ENCODE results near the gene MRPL40. TPM values are rescaled to one million over a fixed set of nuclear protein-coding genes. Genes with fewer than 3 reads are reported as not detected.

The MRPL40 gene
- total RNA-seq, 1 donor, result 34.4 TPM

DNA sequence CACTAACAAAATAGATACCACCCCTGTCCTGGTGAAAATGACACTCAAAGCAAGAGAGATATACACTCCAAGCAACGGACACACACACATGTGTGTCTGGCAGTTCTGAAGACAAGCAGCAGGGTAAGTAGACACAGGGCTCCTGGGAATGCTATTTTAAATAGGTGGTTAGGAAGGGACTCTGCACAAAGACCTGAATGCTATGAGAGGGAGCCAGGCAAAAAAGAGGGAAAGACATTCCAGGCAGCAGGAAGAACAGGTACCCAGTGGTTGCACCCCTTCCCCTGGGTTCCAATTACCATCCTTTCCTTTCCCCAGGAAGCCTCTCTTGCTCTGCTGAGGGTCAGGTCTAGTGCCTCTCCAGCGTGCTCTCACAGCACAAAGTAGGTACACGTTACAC is 43.7 kb downstream of the MRPL40 start:
- peaks cover 41% of the 10 kb centered on the region for H3K36me3 ChIP-seq (ENCODE audit: insufficient read depth, low read length)

DNA sequence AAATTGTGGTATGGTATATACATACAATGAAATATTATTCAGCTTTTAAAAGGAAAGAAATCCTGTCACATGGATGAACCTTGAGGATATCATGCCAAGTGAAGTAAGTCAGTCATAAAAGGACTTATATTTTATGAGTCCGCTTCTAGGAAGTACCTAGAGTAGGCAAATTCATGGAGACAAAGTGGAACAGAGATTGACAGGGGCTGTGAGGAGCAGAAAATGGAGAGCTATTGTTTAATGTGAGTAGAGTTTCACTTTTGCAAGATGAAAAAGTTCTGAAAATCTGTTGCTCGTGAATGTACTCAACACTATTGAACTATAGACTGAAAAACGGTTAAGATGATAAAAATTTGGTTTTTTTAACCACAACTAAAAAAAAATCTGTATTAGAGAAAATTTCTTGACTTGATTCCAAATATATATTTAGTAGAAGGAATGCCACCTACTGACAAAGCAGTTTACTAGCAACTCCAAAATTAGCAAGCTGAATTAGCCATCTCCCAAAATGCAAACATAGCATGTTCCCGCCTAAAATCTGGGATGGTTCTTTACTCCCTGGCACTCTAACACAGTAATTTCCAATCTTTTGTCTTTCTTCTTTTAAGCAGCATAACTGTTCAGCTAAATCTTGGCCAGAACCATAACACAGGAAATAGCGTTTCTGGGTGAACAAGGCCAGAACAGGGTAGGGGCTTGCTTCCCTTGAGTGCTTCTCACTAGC is 45.1 kb downstream of the MRPL40 start:
- Histone ChIP-seq H3K36me3 (ENCODE audit: insufficient read depth, low read length) (peaks cover 28% of the 10 kb centered on the region), H2AFZ (ENCODE audit: low read length) (no peak overlapping the region), H3K4me1 (ENCODE audit: insufficient read depth, low read length) (peaks cover 22% of the 10 kb centered on the region), H3K4me2 (ENCODE audit: insufficient read depth, low read length) (peak overlapping the region; percentile 82), H3K27ac (ENCODE audit: low read depth, low read length) (peak overlapping the region; percentile 100), H3K9me3 (ENCODE audit: low read depth, low read length) (no peaks in the 10 kb centered on the region), H3K4me3 (ENCODE audit: insufficient read depth, low read length) (peak overlapping the region; percentile 88), H4K20me1 (ENCODE audit: insufficient read depth, low read length) (peaks cover 36% of the 10 kb centered on the region), H3K79me2 (ENCODE audit: insufficient read depth, low read length) (peaks cover 74% of the 10 kb centered on the region), H3K27me3 (ENCODE audit: insufficient read depth, low read length) (no peaks in the 10 kb centered on the region)
- DNase-seq (ENCODE audit: insufficient read length, low spot score, missing footprints), result no peak
- TF ChIP-seq, protein P1, sequence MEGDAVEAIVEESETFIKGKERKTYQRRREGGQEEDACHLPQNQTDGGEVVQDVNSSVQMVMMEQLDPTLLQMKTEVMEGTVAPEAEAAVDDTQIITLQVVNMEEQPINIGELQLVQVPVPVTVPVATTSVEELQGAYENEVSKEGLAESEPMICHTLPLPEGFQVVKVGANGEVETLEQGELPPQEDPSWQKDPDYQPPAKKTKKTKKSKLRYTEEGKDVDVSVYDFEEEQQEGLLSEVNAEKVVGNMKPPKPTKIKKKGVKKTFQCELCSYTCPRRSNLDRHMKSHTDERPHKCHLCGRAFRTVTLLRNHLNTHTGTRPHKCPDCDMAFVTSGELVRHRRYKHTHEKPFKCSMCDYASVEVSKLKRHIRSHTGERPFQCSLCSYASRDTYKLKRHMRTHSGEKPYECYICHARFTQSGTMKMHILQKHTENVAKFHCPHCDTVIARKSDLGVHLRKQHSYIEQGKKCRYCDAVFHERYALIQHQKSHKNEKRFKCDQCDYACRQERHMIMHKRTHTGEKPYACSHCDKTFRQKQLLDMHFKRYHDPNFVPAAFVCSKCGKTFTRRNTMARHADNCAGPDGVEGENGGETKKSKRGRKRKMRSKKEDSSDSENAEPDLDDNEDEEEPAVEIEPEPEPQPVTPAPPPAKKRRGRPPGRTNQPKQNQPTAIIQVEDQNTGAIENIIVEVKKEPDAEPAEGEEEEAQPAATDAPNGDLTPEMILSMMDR (IDR thresholded peaks at IDR 0.05; ENCODE audit: extremely low read depth, low read depth, low read length), result peak; percentile 33

More for the DNA sequence above, 43.7 kb downstream of the MRPL40 start:
- DNase-seq (ENCODE audit: insufficient read length, low spot score, missing footprints), result no peak
- no peak overlapping the region for H3K27ac ChIP-seq (ENCODE audit: low read depth, low read length)
- H3K4me3 ChIP-seq (ENCODE audit: insufficient read depth, low read length), result no peak overlapping the region
- H3K9me3 ChIP-seq (ENCODE audit: low read depth, low read length), result no peaks in the 10 kb centered on the region
- peaks cover 40% of the 10 kb centered on the region for H4K20me1 ChIP-seq (ENCODE audit: insufficient read depth, low read length)
- H2AFZ ChIP-seq (ENCODE audit: low read length), result no peak overlapping the region
- no peak overlapping the region for H3K4me2 ChIP-seq (ENCODE audit: insufficient read depth, low read length)
- TF ChIP-seq, protein P1 (IDR thresholded peaks at IDR 0.05; ENCODE audit: extremely low read depth, low read depth, low read length), result no peak
- no peaks in the 10 kb centered on the region for H3K27me3 ChIP-seq (ENCODE audit: insufficient read depth, low read length)
- peaks cover 22% of the 10 kb centered on the region for H3K4me1 ChIP-seq (ENCODE audit: insufficient read depth, low read length)
- H3K79me2 ChIP-seq (ENCODE audit: insufficient read depth, low read length), result peaks cover 81% of the 10 kb centered on the region

DNA sequence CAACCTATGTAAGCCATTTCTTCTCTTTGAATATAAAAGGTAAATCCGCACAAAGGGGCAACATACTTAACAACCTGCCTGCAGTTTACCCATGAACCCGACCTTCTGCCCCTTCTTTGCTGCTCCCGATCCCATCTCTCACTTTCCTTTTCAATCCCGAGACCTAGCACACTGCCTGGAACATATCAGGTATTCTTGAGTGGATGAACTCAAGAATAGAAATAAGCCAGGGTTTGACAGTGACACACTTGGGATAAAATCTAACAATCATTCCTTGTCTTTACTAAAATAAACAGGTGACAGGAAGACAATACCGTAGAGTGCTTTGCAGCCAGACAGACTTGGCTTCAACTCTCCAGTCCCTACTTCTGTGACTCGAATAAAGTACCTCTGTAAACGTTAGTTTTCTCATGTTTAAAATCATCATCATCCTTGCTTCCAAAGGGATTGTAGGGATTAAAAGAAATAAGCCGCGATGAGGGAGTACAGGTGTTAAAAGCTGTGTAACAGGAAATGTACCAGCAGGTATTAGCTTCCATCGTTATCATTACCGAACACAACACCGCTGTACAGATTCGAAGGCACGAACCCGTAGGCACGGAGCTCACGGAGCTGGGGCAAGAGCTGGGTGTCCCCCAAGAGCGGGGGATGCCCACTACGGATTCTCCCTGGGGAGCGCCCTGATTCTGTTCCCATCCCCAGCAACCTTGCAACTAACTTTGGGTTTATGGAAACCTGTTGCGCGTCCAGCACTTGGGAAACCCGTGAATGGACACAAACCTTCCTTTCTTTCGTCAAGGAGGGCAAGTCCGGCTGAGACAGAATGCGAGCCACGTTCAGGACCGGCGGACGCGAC is 45.9 kb downstream of the MRPL40 start:
- peak; percentile 82 for DNase-seq (ENCODE audit: insufficient read length, low spot score, missing footprints)
- H3K79me2 ChIP-seq (ENCODE audit: insufficient read depth, low read length), result peaks cover 67% of the 10 kb centered on the region
- no peaks in the 10 kb centered on the region for H3K27me3 ChIP-seq (ENCODE audit: insufficient read depth, low read length)
- TF ChIP-seq, protein P1 (IDR thresholded peaks at IDR 0.05; ENCODE audit: extremely low read depth, low read depth, low read length), result no peak
- H4K20me1 ChIP-seq (ENCODE audit: insufficient read depth, low read length), result peaks cover 30% of the 10 kb centered on the region
- peak overlapping the region; percentile 82 for H3K4me2 ChIP-seq (ENCODE audit: insufficient read depth, low read length)
- H3K9me3 ChIP-seq (ENCODE audit: low read depth, low read length), result no peaks in the 10 kb centered on the region
- peak overlapping the region; percentile 84 for H2AFZ ChIP-seq (ENCODE audit: low read length)
- H3K4me1 ChIP-seq (ENCODE audit: insufficient read depth, low read length), result peaks cover 22% of the 10 kb centered on the region
- H3K4me3 ChIP-seq (ENCODE audit: insufficient read depth, low read length), result peak overlapping the region; percentile 88
- peaks cover 20% of the 10 kb centered on the region for H3K36me3 ChIP-seq (ENCODE audit: insufficient read depth, low read length)
- H3K27ac ChIP-seq (ENCODE audit: low read depth, low read length), result peak overlapping the region; percentile 100

DNA sequence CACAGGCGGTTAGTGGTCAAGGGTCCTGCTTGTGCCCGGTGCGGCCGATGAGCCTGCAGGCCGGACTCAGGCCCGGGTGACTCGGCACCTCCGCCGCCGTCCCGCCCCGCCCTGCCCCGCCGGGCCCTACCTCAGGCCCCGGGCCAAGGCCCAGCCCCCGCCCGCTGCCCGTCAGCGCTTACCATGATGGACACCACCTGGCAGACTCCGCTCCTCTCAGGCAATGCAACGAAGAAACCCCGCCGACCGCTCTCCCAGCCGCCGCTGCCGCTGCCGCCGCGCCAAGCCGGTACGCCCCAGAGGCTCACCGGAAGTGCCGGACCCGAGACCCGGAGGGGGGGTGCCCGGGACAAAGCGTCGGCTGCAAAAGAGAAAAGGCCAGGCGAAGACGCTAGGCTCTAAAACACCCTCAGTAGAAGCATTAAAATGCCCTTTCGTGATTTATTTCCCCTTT is 46.6 kb downstream of the MRPL40 start, which contains the start of gene UFD1:
UFD1 (minus strand) TSS at position 293 of the 454 bp plus-strand sequence; CDS start at position 185, 108 bp downstream.
- peaks cover 28% of the 10 kb centered on the region for H4K20me1 ChIP-seq (ENCODE audit: insufficient read depth, low read length)
- H2AFZ ChIP-seq (ENCODE audit: low read length), result peak within 1 kb of the TSS; percentile 97
- no peaks in the 10 kb centered on the region for H3K9me3 ChIP-seq (ENCODE audit: low read depth, low read length)
- H3K36me3 ChIP-seq (ENCODE audit: insufficient read depth, low read length), result peaks cover 14% of the 10 kb centered on the region
- peaks cover 22% of the 10 kb centered on the region for H3K4me1 ChIP-seq (ENCODE audit: insufficient read depth, low read length)
- peak within 1 kb of the TSS; percentile 99 for H3K4me2 ChIP-seq (ENCODE audit: insufficient read depth, low read length)
- H3K79me2 ChIP-seq (ENCODE audit: insufficient read depth, low read length), result peaks cover 60% of the 10 kb centered on the region
- TF ChIP-seq, protein P1 (IDR thresholded peaks at IDR 0.05; ENCODE audit: extremely low read depth, low read depth, low read length), result no peak
- DNase-seq (ENCODE audit: insufficient read length, low spot score, missing footprints), result peak; percentile 96
- peak within 1 kb of the TSS; percentile 88 for H3K4me3 ChIP-seq (ENCODE audit: insufficient read depth, low read length)
- H3K27ac ChIP-seq (ENCODE audit: low read depth, low read length), result peak within 1 kb of the TSS; percentile 100
- H3K27me3 ChIP-seq (ENCODE audit: insufficient read depth, low read length), result no peaks in the 10 kb centered on the region
